ENCODE results near the gene TXNDC12.
"Not testable (repeated sequence)": the region's sequence is repeated elsewhere in the genome, so short reads cannot be mapped to it uniquely, and the experiment has no call there.

The TXNDC12 gene

DNA sequence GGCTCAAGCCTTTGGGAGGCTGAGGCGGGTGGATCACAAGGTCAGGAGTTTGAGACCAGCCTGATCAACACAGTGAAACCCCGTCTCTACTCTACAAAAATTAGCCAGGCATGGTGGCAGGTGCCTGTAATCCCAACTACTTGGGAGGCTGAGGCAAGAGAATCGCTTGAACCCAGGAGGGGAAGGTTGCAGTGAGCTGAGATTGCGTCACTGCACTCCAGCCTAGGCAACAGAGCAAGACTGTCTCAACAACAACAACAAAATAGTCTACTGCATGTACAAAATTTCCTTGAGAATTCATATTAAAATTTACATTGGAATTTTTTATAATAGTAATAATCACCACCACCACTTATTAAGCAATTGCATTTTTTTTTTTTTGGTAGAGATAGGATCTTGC lies 5.7 kb downstream of the TXNDC12 start:
- not testable (repeated sequence) for DNase-seq

DNA sequence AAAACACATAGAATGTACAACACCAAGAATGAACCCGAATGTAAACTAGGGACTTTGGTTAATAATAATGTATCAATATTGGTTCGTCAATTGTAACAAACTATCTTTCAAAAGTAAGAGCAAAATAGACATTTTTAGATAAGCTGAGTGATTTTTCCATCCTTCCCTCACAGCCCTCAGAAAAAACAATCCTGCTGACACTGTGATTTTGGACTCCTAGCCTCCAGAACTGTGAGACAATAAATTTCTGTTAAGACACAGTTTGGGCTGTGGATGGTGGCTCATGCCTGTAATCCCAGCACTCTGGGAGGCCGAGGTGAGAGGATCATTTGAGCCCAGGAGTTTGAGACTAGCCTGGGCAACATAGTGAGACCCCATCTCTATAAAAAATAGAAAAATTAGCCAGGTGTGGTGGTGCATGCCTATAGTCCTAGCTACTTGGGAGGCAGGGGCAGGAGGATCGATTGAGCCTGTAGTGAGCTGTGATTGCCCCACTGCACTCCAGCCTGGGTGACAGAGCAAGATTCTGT lies 9.3 kb downstream of the TXNDC12 start:
- DNase-seq: not testable (repeated sequence)

DNA sequence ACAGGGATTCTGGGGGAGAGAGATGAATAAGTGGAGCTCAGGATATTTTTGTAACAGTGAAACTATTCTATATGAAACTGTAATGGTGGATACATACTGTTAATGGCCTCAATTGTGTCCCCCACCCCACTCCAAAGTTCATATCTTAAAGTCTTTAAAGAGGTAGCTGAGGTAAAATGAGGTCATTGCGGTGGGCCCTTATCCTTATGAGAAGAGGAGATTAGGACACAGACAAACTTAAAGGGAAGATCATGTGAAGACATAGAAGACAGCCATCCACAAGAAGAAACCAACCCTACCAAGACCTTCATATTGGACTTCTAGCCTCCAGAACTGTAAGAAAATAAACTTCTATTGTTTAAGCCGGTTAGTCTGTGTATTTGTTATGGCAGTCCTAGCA lies 9.8 kb downstream of the TXNDC12 start:
- DNase-seq: no peak

DNA sequence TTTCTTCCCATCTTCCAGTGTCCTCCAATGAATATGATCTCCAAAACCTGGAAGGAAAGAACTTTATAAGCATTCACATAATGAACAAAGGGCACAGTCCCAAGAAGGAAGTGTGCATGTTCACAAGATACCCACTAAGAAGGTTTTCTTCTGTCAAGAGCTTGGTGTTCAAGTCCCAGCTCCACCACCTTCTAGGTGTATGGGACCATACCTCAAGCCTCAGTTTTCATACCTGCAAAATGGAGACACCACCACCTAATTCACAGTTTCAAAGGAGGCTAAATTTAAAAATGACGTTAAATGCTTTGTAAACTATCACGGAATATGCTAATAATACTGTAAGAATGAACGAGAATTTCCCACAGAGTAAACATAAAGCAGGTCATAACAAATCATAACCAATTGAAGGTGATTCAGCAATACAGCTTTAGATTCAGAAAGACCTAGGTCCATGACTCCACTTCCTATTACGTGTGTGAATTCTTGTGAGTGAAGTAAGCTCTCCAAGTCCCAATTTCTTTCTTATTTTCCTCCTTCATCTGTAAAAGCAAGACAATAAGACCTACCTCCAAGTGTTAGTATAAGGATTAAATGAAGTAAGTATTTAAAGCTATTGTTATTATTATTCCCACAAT lies 13.3 kb downstream of the TXNDC12 start:
- DNase-seq: no peak

DNA sequence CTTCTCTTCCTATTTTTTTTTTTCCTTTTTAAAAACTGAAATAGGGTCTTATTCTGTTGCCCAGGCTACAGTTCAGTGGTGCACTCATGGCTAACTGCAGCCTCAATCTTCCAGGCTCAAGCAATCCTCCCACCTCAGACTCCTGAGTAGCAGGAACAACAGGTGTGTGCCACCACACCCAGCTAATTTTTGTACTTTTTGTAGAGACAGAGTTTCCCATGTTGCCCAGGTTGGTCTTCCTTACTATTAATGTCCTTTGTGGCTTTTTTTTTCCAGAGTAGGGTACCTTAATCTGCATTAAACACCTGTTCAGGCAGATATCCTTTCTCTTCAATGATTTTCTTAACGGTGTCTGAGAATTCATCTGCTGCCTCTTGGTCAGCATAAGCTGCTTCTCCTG lies 17.1 kb downstream of the TXNDC12 start:
- DNase-seq: no peak

DNA sequence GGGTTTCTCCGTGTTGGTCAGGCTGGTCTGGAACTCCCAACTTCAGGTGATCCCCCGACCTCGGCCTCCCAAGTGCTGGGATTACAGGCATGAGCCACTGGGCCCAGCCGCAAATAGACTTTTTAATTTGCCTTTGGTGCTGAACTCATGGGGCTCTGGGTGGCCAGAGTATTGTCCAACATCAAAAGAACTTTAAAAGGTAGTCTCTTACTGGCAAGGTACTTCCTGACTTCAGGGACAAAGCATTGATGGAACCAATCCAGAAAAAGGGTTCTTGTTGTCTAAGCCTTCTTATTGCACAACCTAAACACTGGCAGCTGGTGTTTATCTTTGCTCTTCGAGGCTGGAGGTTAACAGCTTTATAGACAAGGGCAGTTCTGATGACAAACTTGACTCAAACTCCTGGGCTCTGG lies 17.6 kb downstream of the TXNDC12 start:
- DNase-seq: no peak

DNA sequence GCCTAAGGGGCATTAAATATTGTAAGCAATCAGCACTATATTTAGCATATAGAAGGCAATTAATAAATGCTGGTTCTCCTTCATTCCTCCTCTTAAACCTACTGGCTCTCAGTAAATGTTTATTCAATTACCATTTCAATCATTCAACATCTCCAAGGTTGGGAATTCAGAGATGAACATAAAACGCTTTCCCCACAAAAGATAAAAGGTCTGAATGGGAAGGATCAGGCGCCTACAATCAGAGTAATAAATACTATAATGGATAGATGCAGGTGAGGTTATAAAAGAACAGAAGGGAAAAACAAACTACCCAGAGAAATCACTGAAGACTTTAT lies 21.0 kb downstream of the TXNDC12 start:
- DNase-seq: no peak

DNA sequence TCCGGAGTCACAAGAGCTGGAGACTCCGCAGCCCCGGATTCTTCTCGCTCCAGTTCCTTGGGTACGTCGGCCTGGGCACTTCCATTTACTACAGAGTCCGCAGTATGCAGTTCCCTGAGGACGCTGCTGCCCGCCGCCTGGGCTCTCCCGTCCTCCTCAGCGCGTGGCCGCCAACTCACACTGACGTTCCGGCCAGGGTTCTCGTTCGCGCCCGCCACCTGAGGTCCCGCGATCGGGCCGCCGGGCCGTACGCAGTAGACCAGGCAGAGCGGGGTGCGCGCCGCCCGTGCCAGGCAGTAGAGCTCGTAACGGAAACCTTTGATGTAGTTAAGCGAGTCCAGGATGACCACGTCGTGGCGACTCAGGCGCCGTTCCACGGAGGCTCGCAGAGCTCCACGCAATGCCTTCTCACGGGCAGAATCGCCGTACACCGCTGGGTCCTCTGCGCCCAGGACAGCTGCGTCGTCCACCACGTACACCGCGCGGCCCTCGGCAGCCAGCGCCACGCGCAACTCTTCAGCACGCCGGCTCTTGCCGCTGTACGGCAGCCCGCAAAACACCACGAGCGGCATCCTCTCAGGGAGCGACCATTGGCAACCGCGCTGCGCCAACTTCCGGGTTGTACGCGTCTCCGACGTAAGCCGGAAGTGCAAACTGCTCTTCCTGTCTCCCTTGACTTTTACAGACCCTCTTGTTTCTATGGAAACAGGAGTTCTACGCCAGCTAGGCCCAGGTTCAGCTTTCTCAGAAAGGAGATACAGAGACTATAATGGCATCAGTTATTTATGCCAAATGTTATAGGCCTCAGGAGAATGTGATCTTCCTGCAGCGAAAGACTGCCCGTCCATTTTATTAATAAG lies 21.6 kb downstream of the TXNDC12 start, which contains the start of gene KTI12:
Gene KTI12 (minus strand): TSS at position 621 of the 860 bp plus-strand sequence. CDS start 49 bp downstream, at position 572.
- peak in 55 of 56 donors; percentile 28 to 91 (median 73) for DNase-seq

DNA sequence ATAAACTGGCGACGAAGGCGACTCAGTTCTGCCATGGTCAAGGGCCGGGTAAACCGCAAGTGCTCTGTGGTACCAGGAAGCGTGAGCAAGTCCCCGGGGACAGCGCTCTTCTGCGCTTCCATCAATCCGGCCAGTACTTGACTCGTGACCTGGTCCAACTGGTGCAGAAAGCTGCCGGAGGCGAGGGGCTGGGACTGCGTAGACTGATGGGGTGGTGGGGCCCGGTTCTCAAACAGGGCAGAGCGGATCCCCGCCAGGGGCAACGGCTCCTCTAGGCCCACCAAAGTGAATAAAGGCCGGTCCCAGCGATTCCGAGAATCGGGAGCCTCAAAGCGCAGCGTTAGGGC lies 22.2 kb downstream of the TXNDC12 start:
- DNase-seq: peak in 14 of 56 donors; percentile 3 to 56 (median 17)

DNA sequence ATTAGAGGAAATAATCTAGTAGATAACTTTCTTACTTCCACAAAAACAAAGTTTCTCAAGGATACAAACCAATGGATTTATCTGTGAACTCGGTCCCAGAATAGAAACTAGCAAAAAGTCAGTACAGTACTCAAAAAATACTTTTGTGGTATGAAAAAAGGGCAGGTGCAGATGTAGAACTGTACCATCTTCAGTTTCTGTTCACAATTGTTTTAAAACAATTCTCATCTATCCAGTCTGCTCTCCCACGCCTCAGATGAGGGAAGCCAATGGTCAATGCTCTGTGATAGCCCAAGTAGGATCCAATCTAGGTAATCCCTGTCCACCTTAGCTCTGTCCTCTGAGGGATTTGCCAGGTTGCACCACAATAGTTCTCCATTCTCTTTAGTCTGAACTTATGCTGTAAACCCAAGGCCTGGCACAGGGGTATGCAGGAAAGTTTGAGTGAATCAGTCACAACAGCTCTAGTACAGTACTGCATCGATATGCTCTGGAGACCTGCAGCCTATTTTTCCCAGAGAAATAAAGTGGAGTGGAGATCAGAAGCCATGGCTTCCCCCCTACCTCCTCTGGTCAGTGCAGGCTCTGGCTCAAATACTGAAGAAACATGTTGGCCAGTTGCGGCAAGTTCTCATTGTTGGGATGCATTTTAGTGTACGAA lies 22.7 kb downstream of the TXNDC12 start:
- peak in 1 of 56 donors; percentile 12 for DNase-seq

DNA sequence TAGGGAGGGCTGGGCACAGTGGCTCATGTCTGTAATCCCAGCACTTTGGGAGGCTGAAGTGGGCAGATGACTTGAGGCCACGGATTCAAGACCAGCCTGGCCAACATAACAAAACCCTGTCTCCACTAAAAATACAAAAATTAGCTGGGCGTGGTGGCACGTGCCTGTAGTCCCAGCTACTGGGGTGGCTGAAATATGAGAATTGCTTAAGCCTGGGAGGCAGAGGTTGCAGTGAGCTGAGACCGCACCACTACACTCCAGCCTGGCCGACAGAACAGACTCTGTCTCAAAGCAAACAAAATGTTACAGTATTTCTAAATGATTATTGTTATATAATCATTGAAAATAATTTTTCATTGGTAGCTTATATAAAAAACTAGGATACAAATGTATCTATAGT lies 26.2 kb downstream of the TXNDC12 start:
- not testable (repeated sequence) for DNase-seq

DNA sequence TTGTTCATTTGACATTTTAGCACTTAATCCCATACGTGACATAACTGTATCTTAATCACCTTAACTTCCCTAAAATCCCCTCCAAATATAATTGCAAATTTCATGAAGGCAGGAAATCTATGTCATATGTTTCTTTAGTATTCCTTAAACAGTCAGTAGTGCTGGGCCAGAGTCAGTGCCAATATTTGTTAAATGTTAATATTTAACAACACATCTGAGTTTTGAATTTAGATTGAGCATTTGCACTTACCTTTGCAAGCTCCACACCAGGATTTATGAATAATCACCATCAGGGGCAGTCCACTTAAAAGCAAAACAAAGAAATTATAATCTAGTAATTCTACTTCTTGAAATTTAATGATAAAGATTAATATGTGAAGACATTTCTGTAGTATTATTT lies 26.7 kb downstream of the TXNDC12 start:
- no peak for DNase-seq

DNA sequence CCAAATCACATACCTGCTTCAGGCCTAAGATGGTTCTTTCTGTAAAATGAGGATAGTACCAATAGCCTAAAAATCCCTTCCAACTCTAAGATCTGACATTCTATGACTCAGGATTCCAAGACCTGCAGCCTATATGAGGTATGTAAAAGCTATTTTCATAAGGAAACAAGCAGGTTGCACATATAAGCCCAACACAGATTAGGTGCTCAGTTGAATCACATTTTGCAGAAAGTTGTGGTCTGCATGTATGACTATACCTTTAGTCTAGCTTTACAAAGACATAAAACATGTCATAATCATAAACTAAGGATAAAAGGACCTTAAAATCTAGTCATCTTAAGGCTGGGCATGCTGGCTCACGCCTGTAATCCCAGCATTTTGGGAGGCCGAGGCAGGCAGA lies 28.7 kb downstream of the TXNDC12 start:
- DNase-seq: no peak

DNA sequence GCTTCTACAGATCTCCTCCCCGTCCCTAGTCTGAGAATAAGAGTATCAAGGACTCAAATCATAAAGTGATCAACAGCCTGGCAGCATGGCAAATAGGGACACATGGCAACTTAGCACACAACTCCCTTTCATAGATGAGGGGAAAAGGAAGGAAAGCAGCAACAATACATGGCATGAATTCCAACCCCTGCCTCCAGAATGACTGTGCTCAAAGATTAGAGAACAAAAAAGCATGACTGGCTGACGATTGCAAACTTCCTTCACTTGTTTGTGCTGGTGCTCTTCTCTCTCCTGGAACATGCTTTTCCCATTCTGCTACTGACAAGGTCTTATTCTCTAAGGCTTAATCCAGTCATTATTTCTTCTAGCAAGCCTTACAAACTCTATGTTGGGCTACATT lies 32.9 kb downstream of the TXNDC12 start:
- DNase-seq: no peak

DNA sequence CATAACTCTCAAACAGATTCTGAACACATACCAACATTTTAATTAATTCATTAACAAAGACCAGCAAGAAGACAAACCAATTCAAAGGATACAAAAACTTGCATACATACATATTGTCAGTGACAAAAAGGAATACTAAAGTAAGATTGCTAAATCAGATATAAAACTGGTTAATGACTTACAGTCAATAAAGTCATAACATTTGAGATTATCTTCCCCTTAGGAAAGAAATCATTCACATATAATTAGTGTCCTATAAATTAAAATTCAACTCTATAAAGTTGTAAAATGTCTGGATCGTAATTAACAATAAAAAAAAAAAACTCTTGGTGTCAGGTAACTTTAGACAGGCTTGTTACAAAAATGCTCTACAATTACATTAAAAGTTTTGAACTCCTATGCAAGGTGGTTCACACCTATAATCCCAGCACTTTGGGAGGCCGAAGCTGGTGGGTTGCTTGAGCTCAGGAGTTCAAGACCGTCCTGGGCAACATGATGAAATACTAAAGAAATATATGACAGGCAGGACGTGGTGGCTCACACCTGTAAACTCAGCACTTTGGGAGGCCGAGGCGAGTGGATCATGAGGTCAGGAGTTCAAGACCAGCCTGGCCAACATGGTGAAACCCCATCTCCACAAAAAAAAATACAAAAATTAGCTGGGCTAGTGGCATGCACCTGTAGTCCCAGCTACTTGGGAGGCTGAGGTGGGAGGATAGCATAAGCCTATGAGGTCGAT lies 46.8 kb downstream of the TXNDC12 start:
- DNase-seq: no peak

DNA sequence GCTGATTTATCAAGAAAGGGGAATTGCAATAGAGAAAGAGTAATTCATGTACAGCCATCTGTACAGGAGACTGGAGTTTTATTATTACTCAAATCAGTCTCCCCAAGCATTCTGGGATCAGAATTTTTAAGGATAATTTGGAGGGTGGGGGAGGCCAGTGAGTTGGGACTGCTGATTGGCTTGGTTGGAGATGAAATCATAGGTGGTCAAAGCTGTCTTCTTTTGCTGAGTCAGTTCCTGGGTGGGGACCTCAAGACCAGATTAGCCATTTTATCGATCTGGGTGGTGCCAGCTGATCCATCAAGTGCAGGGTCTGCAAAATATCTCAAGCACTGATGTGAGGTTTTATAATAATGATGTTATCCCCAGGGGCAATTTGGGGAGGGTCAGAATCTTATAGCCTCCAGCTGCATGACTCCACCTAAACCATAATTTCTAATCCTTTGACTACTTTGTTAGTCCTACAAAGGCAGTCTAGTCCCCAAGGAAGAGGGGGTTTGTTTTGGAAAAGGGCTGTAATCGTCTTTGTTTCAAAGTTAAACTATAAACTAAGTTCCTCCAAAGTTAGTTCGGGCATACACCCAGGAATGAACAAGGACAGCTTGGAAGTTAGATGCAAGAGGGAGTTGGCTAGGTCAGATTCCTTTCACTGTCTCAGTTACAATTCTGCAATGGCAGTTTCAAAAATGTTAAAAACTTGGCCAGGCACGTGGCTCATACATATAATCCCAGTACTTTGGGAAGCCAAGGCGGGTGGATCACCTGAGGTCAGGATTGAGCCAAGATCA lies 47.6 kb downstream of the TXNDC12 start:
- no peak for DNase-seq

DNA sequence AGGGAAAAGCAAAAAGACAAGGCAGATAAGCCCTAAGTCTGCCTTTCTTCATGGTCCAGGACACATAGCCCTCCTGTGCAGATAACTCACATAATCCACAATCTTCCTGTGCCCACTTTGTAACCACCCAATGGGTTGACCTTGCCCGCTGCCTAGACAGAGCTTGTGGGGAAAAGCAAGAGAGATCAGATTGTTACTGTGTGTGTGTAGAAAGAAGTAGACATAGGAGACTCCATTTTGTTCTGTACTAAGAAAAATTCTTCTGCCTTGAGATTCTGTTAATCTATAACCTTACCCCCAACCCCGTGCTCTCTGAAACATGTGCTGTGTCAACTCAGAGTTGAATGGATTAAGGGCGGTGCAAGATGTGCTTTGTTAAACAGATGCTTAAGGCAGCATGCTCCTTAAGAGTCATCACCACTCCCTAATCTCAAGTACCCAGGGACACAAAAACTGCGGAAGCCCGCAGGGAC lies 48.9 kb downstream of the TXNDC12 start:
- DNase-seq: not testable (repeated sequence)

DNA sequence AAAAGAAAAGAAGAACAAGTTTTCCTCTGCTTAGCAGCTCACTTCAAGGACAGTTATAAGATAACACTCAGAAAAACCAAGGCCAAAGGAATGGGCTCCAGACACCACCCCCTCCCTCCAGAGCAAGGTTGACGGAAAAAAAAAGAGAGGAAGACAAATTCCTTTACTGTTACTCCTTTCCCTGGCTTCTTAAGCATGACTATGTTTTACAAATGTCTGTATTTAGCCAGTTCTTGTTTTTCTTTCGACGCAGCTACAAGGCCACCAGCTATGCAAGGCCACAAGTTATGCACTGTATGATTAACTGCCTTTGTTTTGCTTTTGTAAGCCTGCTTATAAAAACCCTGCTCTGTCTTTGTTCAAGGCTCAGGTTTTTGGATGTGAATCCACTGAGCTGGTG lies 49.4 kb downstream of the TXNDC12 start:
- not testable (repeated sequence) for DNase-seq

DNA sequence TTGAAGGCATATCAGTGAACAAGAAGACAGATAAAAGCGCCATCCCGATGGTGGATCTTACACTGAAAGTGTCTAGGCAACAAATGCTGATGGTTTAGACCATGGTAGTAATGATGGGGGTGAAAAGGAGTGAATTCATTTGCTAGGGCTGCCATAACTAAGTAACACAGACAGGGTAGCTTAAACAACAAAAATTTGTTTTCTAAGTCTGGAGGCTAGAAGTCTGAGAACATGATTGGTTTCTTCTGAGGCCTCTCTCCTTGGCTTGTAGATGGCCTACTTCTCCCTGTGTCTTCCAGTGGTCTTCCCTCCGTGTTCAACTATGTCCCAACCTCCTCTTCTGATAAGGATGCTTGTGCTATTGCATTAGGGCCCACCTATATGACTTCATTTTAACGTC lies 51.1 kb downstream of the TXNDC12 start:
- no peak for DNase-seq
